NT2/D1 (cell line): Measurements from ENCODE around the gene NUDT4B.
"Not testable (repeated sequence)": the region's sequence is repeated elsewhere in the genome, so short reads cannot be mapped to it uniquely, and the experiment has no call there.

ENCODE experiments used
- SUZ12 ChIP-seq: IDR thresholded peaks from 2 replicates; pipeline ENCODE4 v1.6.1; 2011; ENCODE audit not compliant: insufficient read length, insufficient read depth; ENCODE audit errors: extremely low read depth
- ZNF274 ChIP-seq: IDR thresholded peaks from 2 replicates; pipeline ENCODE4 v1.6.1; 2011; ENCODE audit warnings: mild to moderate bottlenecking, low read depth, low read length

- not testable (repeated sequence) for TF ChIP-seq SUZ12, ZNF274
Measured at GRCh38 chr1:148758412-148758811, 9.8 kb downstream of the NUDT4B start.
